ENCODE measurements around the gene FGF21. TPM values are rescaled to one million over a fixed set of nuclear protein-coding genes. Genes with fewer than 3 reads are reported as not detected.
A peak's percentile ranks its signal among the peaks of the same experiment; 100 is the strongest.

FGF21 gene
- not detected for total RNA-seq

- intact Hi-C loops (cut with DNase I): no loop called here
- TF ChIP-seq POLR2A (IDR thresholded peaks at IDR 0.05) (no peak), POLR2AphosphoS5 (IDR thresholded peaks at IDR 0.05) (no peak), CTCF (IDR thresholded peaks at IDR 0.05) (no peak)
- DNase-seq (ENCODE audit: low spot score): no peak
- Histone ChIP-seq H3K4me1 (replicated peaks) (no peaks in the 10 kb centered on the region), H3K4me3 (no peak within 1 kb of the TSS), H3K36me3 (no peaks in the 10 kb centered on the region), H3K9me3 (no peaks in the 10 kb centered on the region), H3K27me3 (replicated peaks; ENCODE audit: insufficient read depth) (no peaks in the 10 kb centered on the region), H3K27ac (no peak within 1 kb of the TSS)
- WGBS: 81% methylated on average over 4 of the region's 4 CpGs
These were observed at the start of gene FGF21 for GRCh38 chr19:48755084-48755641. Gene FGF21 (plus strand): TSS chr19:48755524. CDS start chr19:48756237, 713 bp downstream.

GRCh38 chr19:48708471-48708870, 46.9 kb upstream of the FGF21 start:
- no peak overlapping the region for H3K27ac ChIP-seq
- intact Hi-C loops (cut with DNase I): no loop called here
- TF ChIP-seq CTCF (IDR thresholded peaks at IDR 0.05) (no peak), POLR2AphosphoS5 (IDR thresholded peaks at IDR 0.05) (no peak), POLR2A (IDR thresholded peaks at IDR 0.05) (no peak)
- no peaks in the 10 kb centered on the region for H3K36me3 ChIP-seq
- WGBS: 61% methylated on average over 11 of the region's 11 CpGs
- H3K4me3 ChIP-seq: no peak overlapping the region
- no peaks in the 10 kb centered on the region for H3K27me3 ChIP-seq (replicated peaks; ENCODE audit: insufficient read depth)
- DNase-seq (ENCODE audit: low spot score): no peak
- no peaks in the 10 kb centered on the region for H3K4me1 ChIP-seq (replicated peaks)
- no peaks in the 10 kb centered on the region for H3K9me3 ChIP-seq

- no peaks in the 10 kb centered on the region for H3K36me3 ChIP-seq
- intact Hi-C loops (cut with DNase I): loop anchor here (5.0 kb wide), 1 partner anchor 69 kb away; no protein-coding TSS in a partner anchor
- TF ChIP-seq CTCF (IDR thresholded peaks at IDR 0.05): no peak
- TF ChIP-seq POLR2A (IDR thresholded peaks at IDR 0.05): no peak
- TF ChIP-seq POLR2AphosphoS5 (IDR thresholded peaks at IDR 0.05): no peak
- no peaks in the 10 kb centered on the region for H3K27me3 ChIP-seq (replicated peaks; ENCODE audit: insufficient read depth)
- H3K9me3 ChIP-seq: no peaks in the 10 kb centered on the region
- H3K4me3 ChIP-seq: no peak overlapping the region
- H3K27ac ChIP-seq: no peak overlapping the region
- no peak for DNase-seq (ENCODE audit: low spot score)
- peaks cover 4% of the 10 kb centered on the region for H3K4me1 ChIP-seq (replicated peaks)
- WGBS: 94% methylated on average over 4 of the region's 4 CpGs
These were observed 44.1 kb upstream of the FGF21 start for GRCh38 chr19:48711106-48711662.

- Histone ChIP-seq H3K27me3 (replicated peaks; ENCODE audit: insufficient read depth) (no peaks in the 10 kb centered on the region), H3K9me3 (no peaks in the 10 kb centered on the region), H3K36me3 (no peaks in the 10 kb centered on the region), H3K27ac (peak overlapping the region; percentile 59 to 67), H3K4me3 (peak overlapping the region; percentile 47 to 49), H3K4me1 (replicated peaks) (peaks cover 8% of the 10 kb centered on the region)
- no peak for TF ChIP-seq POLR2A (IDR thresholded peaks at IDR 0.05)
- TF ChIP-seq CTCF (IDR thresholded peaks at IDR 0.05): peak in 1 of 4 experiments; percentile 17
- intact Hi-C loops (cut with DNase I): loop anchor here (5.0 kb wide), 1 partner anchor 71 kb away; no protein-coding TSS in a partner anchor
- DNase-seq (ENCODE audit: low spot score): no peak
- WGBS: 14% methylated on average over 25 of the region's 25 CpGs
These were observed 42.1 kb upstream of the FGF21 start for GRCh38 chr19:48713041-48713863.
